IMR-90 (cell line): Measurements from ENCODE around the gene MROH2A. TPM values are rescaled to one million over a fixed set of nuclear protein-coding genes. Genes with fewer than 3 reads are reported as not detected.

Experiments used
- ATAC-seq: fragments of 200-7000 bp; cut with Tn5 transposase; 2 replicates; pipeline ENCODE4 v1.9.1; 2020; ENCODE audit warnings: low read depth, mild to moderate bottlenecking, moderate library complexity
- BruUV-seq: library from RNA; stranded (reverse); fragments of 400-500 nt; replicated peaks from 2 replicates; lab custom pipeline; 2021; lab: Mats Ljungman, UMichigan
- CTCF ChIA-PET: fragments of 300-600 bp; formaldehyde crosslinking; extraction: SDS; loops from one replicate; lab custom pipeline; 2021; ENCODE audit warnings: antibody characterized with exemption; lab: Yijun Ruan, JAX
- POLR2A ChIA-PET: fragments of 300-600 bp; sonication (Branson Sonifier 250); formaldehyde crosslinking; loops from one replicate; lab custom pipeline; 2022; ENCODE audit warnings: antibody characterized with exemption; ENCODE audit not compliant: unreplicated experiment; lab: Charles Lee
- DNase-seq: peaks from one replicate; pipeline ENCODE4 v3.0.0; 2013
- H2AFZ ChIP-seq: replicated peaks from 2 replicates; pipeline ENCODE3; 2013; ENCODE audit warnings: low read length, mild to moderate bottlenecking; ENCODE audit not compliant: poor library complexity
- H2AK5ac ChIP-seq: 2 replicates; pipeline ENCODE4 v1.6.1; 2013; ENCODE audit warnings: low read depth, low read length, inconsistent platforms
- H2AK9ac ChIP-seq: replicated peaks from 2 replicates; pipeline ENCODE3; 2013; ENCODE audit warnings: mild to moderate bottlenecking, low read depth, low read length, moderate library complexity; ENCODE audit not compliant: poor library complexity
- H2BK120ac ChIP-seq: 2 replicates; pipeline ENCODE4 v1.6.1; 2013; ENCODE audit warnings: low read depth, low read length, inconsistent platforms
- H2BK15ac ChIP-seq: 3 replicates; pipeline ENCODE4 v1.6.1; 2013; ENCODE audit warnings: low read depth, low read length, inconsistent platforms
- H2BK20ac ChIP-seq: 2 replicates; pipeline ENCODE4 v1.6.1; 2013; ENCODE audit warnings: low read depth, mild to moderate bottlenecking, inconsistent platforms, low read length, moderate library complexity
- H2BK5ac ChIP-seq: 2 replicates; pipeline ENCODE4 v1.6.1; 2013; ENCODE audit warnings: mild to moderate bottlenecking, low read depth, low read length, inconsistent platforms; ENCODE audit not compliant: poor library complexity, severe bottlenecking
- H3K14ac ChIP-seq: replicated peaks from 2 replicates; pipeline ENCODE4 v1.6.1; 2013; ENCODE audit warnings: low read depth, low read length, inconsistent platforms
- H3K18ac ChIP-seq: 2 replicates; pipeline ENCODE4 v1.6.1; 2013; ENCODE audit warnings: low read depth, low read length, control low read depth
- H3K23ac ChIP-seq: 2 replicates; pipeline ENCODE4 v1.6.1; 2013; ENCODE audit warnings: low read depth, low read length, inconsistent platforms
- H3K27ac ChIP-seq: 2 replicates; pipeline ENCODE4 v1.5.1; 2013; ENCODE audit warnings: mild to moderate bottlenecking, control low read depth, low read length; ENCODE audit not compliant: insufficient read depth
- H3K27me3 ChIP-seq: 2 replicates; pipeline ENCODE4 v1.6.1; 2013; ENCODE audit warnings: low read length; ENCODE audit not compliant: control insufficient read depth, insufficient read depth
- H3K36me3 ChIP-seq: 2 replicates; pipeline ENCODE4 v1.6.1; 2013; ENCODE audit warnings: low read length, mixed read lengths; ENCODE audit not compliant: control insufficient read depth, insufficient read depth
- H3K4ac ChIP-seq: 2 replicates; pipeline ENCODE4 v1.6.1; 2013; ENCODE audit warnings: low read depth, low read length, inconsistent platforms
- H3K4me1 ChIP-seq: 2 replicates; pipeline ENCODE4 v1.6.1; 2013; ENCODE audit warnings: low read length, mixed read lengths; ENCODE audit not compliant: control insufficient read depth, insufficient read depth
- H3K4me2 ChIP-seq: 2 replicates; pipeline ENCODE4 v1.6.1; 2013; ENCODE audit warnings: low read depth, mild to moderate bottlenecking, control low read depth, low read length, moderate library complexity
- H3K4me3 ChIP-seq: 2 replicates; pipeline ENCODE4 v1.5.1; 2013; ENCODE audit warnings: low read depth, mild to moderate bottlenecking, control low read depth, low read length, moderate library complexity; ENCODE audit not compliant: insufficient read depth
- H3K56ac ChIP-seq: 2 replicates; pipeline ENCODE4 v1.6.1; 2013; ENCODE audit warnings: low read length, inconsistent platforms; ENCODE audit not compliant: insufficient read depth; ENCODE audit errors: extremely low read depth
- H3K79me1 ChIP-seq, 2 experiments: 2 replicates each; pipeline ENCODE4 v1.6.1; 2013; ENCODE audit warnings: low read length in 2 of 2, inconsistent platforms in 1 of 2, low read depth in 1 of 2
- H3K9ac ChIP-seq: 2 replicates; pipeline ENCODE4 v1.6.1; 2013; ENCODE audit warnings: low read depth, low read length, control low read depth
- H3K9me1 ChIP-seq: 2 replicates; pipeline ENCODE4 v1.6.1; 2013; ENCODE audit warnings: low read length, inconsistent platforms; ENCODE audit not compliant: insufficient read depth
- H3K9me3 ChIP-seq: 2 replicates; pipeline ENCODE4 v1.6.1; 2013; ENCODE audit warnings: low read length; ENCODE audit not compliant: control insufficient read depth, insufficient read depth
- H4K20me1 ChIP-seq: 2 replicates; pipeline ENCODE4 v1.6.1; 2013; ENCODE audit warnings: low read length, inconsistent platforms; ENCODE audit not compliant: insufficient read depth
- H4K5ac ChIP-seq: 2 replicates; pipeline ENCODE4 v1.6.1; 2013; ENCODE audit warnings: mild to moderate bottlenecking, low read depth, low read length, control low read depth
- H4K8ac ChIP-seq, 2 experiments: 2 replicates each; pipeline ENCODE4 v1.6.1; 2013; ENCODE audit warnings: low read depth in 2 of 2, low read length in 2 of 2, control low read depth in 1 of 2, inconsistent platforms in 1 of 2
- H4K91ac ChIP-seq: 2 replicates; pipeline ENCODE4 v1.6.1; 2013; ENCODE audit warnings: low read depth, low read length, inconsistent platforms; ENCODE audit not compliant: insufficient read depth
- CEBPB ChIP-seq: IDR thresholded peaks from 2 replicates; pipeline ENCODE4 v1.6.1; 2012; ENCODE audit warnings: low read depth, low read length, improper control_type of control experiment
- CHD1 ChIP-seq: IDR thresholded peaks from 2 replicates; pipeline ENCODE4 v1.6.1; 2012; ENCODE audit warnings: low read depth, low read length, improper control_type of control experiment
- ELK1 ChIP-seq: fragments of 150-350 bp; IDR thresholded peaks from 2 replicates; pipeline ENCODE4 v1.6.1; 2016; ENCODE audit warnings: low read depth, mild to moderate bottlenecking, low read length, moderate library complexity, borderline replicate concordance
- MAFK ChIP-seq: IDR thresholded peaks from 2 replicates; pipeline ENCODE4 v1.6.1; 2012; ENCODE audit warnings: low read depth, low read length, improper control_type of control experiment
- MAZ ChIP-seq: IDR thresholded peaks from 2 replicates; pipeline ENCODE4 v1.6.1; 2012; ENCODE audit warnings: low read depth, mild to moderate bottlenecking, low read length, improper control_type of control experiment, moderate library complexity, borderline replicate concordance
- NFE2L2 ChIP-seq: fragments of 150-350 bp; IDR thresholded peaks from 2 replicates; pipeline ENCODE4 v1.6.1; 2016; ENCODE audit warnings: low read depth, mild to moderate bottlenecking, low read length
- POLR2A ChIP-seq: IDR thresholded peaks from 2 replicates; pipeline ENCODE4 v1.6.1; 2012; ENCODE audit warnings: mild to moderate bottlenecking, low read depth, low read length
- RAD21 ChIP-seq: IDR thresholded peaks from 2 replicates; pipeline ENCODE4 v1.6.1; 2012; ENCODE audit warnings: low read length, improper control_type of control experiment
- RCOR1 ChIP-seq: IDR thresholded peaks from 2 replicates; pipeline ENCODE4 v1.6.1; 2012; ENCODE audit warnings: mild to moderate bottlenecking, low read length, improper control_type of control experiment; ENCODE audit not compliant: insufficient replicate concordance
- SMC3 ChIP-seq: fragments of 150-350 bp; IDR thresholded peaks from 2 replicates; pipeline ENCODE4 v1.6.1; 2016; ENCODE audit warnings: low read depth, mild to moderate bottlenecking, antibody characterized with exemption, low read length, moderate library complexity
- WGBS, 2 experiments: methylation state at CpG; one replicate each; pipeline versions ENCODE4 v1.1.5 to v1.1.7; 2013; ENCODE audit warnings: missing lambda C conversion rate in 2 of 2; ENCODE audit not compliant: insufficient read length in 1 of 2; ENCODE audit errors: extremely low coverage in 2 of 2; 5-methylcytosine and 5-hydroxymethylcytosine counted together
- dilution Hi-C: fragments of 300-500 bp; cut with HindIII; formaldehyde crosslinking; loops from one replicate; pipeline ENCODE4 v1.14.3; 2018; ENCODE audit warnings: low sequenced_read_pairs; ENCODE audit not compliant: unreplicated experiment
- in situ Hi-C: fragments of 300-500 bp; cut with MboI; formaldehyde crosslinking; loops from 3 replicates; pipeline ENCODE4 v1.14.3; 2019; ENCODE audit warnings: low sequenced_read_pairs, inconsistent platforms, mixed read lengths
- intact Hi-C: fragments of 100-400 bp; cut with micrococcal nuclease; formaldehyde crosslinking; loops from 2 replicates; pipeline ENCODE4 v1.10.0; 2022
- polyA plus RNA-seq, 3 experiments: library from polyadenylated mRNA; depleted of rRNA; stranded (reverse); fragments of >200 nt; gene quantifications; 2 replicates each; pipeline ENCODE4 v1.2.3, GENCODE V29; 2012; ENCODE audit warnings: low replicate concordance in 1 of 3
- total RNA-seq: library from RNA; depleted of rRNA; stranded (reverse); fragments of >200 nt; gene quantifications from 2 replicates; pipeline ENCODE4 v1.2.3, GENCODE V29; 2012
- TF ChIP-seq, protein P1 (sequence below): conservative IDR thresholded peaks from 2 replicates; pipeline ENCODE4 v1.5.1; 2012; ENCODE audit warnings: mild to moderate bottlenecking, low read depth, low read length, improper control_type of control experiment

MROH2A gene
- total and polyA plus RNA-seq, 2 of the 4 experiments (the other 2 are of a cell fraction) = not detected

DNA sequence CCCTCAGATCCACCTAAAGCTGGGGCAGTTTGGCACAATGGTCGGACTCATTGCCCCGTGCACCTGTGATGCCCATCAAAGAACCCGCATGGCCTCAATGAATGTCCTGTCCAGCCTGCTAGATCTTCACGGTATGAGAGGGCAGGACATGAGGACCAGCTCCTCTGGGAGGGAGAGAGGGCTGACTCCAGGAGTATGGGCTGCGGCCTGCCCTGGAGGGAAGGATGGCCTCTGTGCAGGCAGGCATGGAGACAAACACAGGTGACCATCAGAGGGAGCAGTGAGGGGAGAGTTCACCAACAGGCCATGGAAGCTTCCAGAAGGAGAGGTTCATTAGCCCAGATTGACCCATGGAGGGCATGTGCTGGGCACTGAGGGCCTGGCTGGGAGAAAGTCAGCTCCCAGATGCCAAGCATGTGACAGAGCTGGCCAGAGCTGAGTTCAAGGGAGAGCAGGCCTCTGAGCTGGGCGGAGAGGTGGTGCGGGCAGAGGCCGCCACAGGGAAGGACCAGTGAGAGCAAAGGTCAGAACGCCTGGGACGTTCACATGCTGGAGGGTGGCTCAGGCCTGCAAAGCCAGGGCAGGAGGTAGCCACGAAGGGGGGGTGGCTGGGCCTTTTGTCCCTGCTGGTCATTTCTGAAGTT lies 40.0 kb downstream of the MROH2A start:
- Histone ChIP-seq H4K91ac (no peak overlapping the region), H3K27ac (no peak overlapping the region), H3K23ac (no peak overlapping the region), H3K4me3 (no peak overlapping the region), H2BK5ac (no peak overlapping the region), H2BK20ac (no peak overlapping the region), H2AFZ (peak overlapping the region; percentile 38), H3K36me3 (no peaks in the 10 kb centered on the region), H3K79me1 (no peaks in the 10 kb centered on the region), H3K9me1 (no peaks in the 10 kb centered on the region), H2AK5ac (no peak overlapping the region), H3K4me1 (no peaks in the 10 kb centered on the region), H3K56ac (no peak overlapping the region), H2AK9ac (no peak overlapping the region), H3K4ac (no peak overlapping the region), H4K20me1 (no peaks in the 10 kb centered on the region), H3K9ac (no peak overlapping the region), H3K4me2 (no peak overlapping the region), H3K14ac (no peak overlapping the region), H2BK15ac (no peak overlapping the region), H4K8ac (no peak overlapping the region), H3K9me3 (no peaks in the 10 kb centered on the region), H3K27me3 (peaks cover 7% of the 10 kb centered on the region; the same call in 1 of the 2 replicates), H4K5ac (no peak overlapping the region), H3K18ac (no peak overlapping the region), H2BK120ac (no peak overlapping the region)
- DNase-seq = no peak
- dilution Hi-C loops = no loop called here
- CTCF ChIA-PET = no interaction called here
- POLR2A ChIA-PET = no interaction called here
- 81% methylated on average over 5 of the region's 11 CpGs; no CpG with 5 or more reads in 1 of the 2 experiments for WGBS, 2 experiments
- 0 out of 2 replicates have a peak, but pooled peaks have one; percentile 17 for ATAC-seq
- BruUV-seq = no TSS peak
- TF ChIP-seq CEBPB = no peak
- TF ChIP-seq MAZ = no peak
- no peak for TF ChIP-seq CHD1
- TF ChIP-seq, protein P1, sequence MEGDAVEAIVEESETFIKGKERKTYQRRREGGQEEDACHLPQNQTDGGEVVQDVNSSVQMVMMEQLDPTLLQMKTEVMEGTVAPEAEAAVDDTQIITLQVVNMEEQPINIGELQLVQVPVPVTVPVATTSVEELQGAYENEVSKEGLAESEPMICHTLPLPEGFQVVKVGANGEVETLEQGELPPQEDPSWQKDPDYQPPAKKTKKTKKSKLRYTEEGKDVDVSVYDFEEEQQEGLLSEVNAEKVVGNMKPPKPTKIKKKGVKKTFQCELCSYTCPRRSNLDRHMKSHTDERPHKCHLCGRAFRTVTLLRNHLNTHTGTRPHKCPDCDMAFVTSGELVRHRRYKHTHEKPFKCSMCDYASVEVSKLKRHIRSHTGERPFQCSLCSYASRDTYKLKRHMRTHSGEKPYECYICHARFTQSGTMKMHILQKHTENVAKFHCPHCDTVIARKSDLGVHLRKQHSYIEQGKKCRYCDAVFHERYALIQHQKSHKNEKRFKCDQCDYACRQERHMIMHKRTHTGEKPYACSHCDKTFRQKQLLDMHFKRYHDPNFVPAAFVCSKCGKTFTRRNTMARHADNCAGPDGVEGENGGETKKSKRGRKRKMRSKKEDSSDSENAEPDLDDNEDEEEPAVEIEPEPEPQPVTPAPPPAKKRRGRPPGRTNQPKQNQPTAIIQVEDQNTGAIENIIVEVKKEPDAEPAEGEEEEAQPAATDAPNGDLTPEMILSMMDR = no peak
- no peak for TF ChIP-seq RCOR1
- TF ChIP-seq ELK1 = no peak
- TF ChIP-seq POLR2A = no peak
- TF ChIP-seq NFE2L2 = no peak
- TF ChIP-seq SMC3 = no peak
- no peak for TF ChIP-seq MAFK
- TF ChIP-seq RAD21 = no peak
- intact Hi-C loops = no loop called here
- in situ Hi-C loops = no loop called here
